Progenitor cell of endocrine pancreas (in vitro differentiated cells): Measurements from ENCODE around the gene ENHO. TPM values are rescaled to one million over a fixed set of nuclear protein-coding genes. Genes with fewer than 3 reads are reported as not detected.

ENCODE experiments used
- DNase-seq: peaks from one replicate; pipeline ENCODE4 v3.0.0; 2021; ENCODE audit warnings: low spot score; ENCODE audit not compliant: unreplicated experiment
- H3K27ac Mint-ChIP-seq: 2 replicates; pipeline ENCODE4 v1.8.0; 2021; ENCODE audit warnings: mild to moderate bottlenecking, moderate library complexity, mixed read lengths
- H3K27me3 Mint-ChIP-seq: 2 replicates; pipeline ENCODE4 v1.8.0; 2021; ENCODE audit warnings: mixed read lengths
- H3K36me3 Mint-ChIP-seq: 2 replicates; pipeline ENCODE4 v1.8.0; 2022; ENCODE audit warnings: mixed read lengths; ENCODE audit not compliant: insufficient read depth
- H3K4me1 Mint-ChIP-seq: 2 replicates; pipeline ENCODE4 v1.8.0; 2021; ENCODE audit warnings: low read depth, mixed read lengths
- H3K4me3 Mint-ChIP-seq: 2 replicates; pipeline ENCODE4 v1.8.0; 2021; ENCODE audit warnings: low read depth, mild to moderate bottlenecking, moderate library complexity, mixed read lengths
- H3K9me3 Mint-ChIP-seq: 2 replicates; pipeline ENCODE4 v1.8.0; 2021; ENCODE audit warnings: low read depth, mixed read lengths
- total RNA-seq: library from RNA; stranded (reverse); gene quantifications from 2 replicates; pipeline ENCODE4 v1.2.1, GENCODE V29; 2021
- TF ChIP-seq, protein P1 (sequence below): fragments of 200-600 bp; sonication (generic); IDR thresholded peaks from one replicate; pipeline ENCODE4 v1.5.0; 2021; ENCODE audit warnings: antibody characterized with exemption, mild to moderate bottlenecking; ENCODE audit not compliant: unreplicated experiment

The ENHO gene
- total RNA-seq, 1 donor from 2014 or later, result 4.0 TPM

DNA sequence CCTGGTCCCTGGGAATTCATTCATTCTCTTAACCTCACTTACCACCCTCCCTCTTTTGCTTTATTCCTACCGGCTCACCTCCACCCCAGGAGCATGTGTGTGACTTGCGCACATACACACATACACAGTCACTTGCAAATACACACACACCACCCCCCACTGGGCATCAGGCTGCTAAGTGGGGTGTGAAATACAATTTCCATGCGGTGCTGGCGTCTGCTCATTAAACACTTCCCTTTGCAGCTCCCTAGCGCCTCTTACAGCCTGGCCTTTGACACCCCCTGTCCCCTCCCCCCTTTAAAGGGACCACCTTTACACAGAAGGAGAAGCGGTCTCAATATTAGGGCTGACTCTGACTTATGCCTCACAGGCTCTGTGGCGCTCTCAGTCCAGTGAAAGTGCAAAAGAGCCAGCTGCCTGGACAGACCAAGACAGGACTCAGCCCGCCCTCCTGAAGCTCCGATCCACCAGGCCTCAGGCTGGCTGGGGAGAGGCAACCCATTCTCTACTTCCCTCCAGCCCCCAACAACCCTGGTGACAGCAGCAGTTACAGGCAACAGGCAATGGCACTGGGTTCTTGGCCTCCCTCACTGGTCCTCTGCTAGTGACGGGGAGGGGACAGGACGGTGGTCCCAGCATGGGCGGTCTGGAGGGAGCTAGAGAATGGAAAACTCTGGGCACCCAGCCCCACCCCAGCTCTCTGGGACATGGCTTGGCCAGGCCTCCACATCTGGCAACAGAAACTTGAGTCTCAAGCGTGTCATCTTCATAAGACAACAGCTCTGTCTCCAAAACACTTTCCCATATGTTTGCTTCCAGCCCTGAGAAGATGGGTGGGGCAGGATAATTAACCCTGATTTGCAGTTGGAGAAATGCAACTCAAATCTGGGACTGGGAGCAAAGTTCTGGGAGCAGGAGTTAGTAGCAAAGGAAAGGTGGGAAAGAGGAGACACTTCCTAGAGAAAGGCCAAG lies 12.0 kb downstream of the ENHO start:
- Mint-ChIP-seq H3K27ac (no peak overlapping the region), H3K4me3 (no peak overlapping the region), H3K36me3 (no peaks in the 10 kb centered on the region), H3K27me3 (peaks cover 34% of the 10 kb centered on the region), H3K9me3 (no peaks in the 10 kb centered on the region), H3K4me1 (peaks cover 22% of the 10 kb centered on the region)
- DNase-seq, result no peak
- TF ChIP-seq, protein P1, sequence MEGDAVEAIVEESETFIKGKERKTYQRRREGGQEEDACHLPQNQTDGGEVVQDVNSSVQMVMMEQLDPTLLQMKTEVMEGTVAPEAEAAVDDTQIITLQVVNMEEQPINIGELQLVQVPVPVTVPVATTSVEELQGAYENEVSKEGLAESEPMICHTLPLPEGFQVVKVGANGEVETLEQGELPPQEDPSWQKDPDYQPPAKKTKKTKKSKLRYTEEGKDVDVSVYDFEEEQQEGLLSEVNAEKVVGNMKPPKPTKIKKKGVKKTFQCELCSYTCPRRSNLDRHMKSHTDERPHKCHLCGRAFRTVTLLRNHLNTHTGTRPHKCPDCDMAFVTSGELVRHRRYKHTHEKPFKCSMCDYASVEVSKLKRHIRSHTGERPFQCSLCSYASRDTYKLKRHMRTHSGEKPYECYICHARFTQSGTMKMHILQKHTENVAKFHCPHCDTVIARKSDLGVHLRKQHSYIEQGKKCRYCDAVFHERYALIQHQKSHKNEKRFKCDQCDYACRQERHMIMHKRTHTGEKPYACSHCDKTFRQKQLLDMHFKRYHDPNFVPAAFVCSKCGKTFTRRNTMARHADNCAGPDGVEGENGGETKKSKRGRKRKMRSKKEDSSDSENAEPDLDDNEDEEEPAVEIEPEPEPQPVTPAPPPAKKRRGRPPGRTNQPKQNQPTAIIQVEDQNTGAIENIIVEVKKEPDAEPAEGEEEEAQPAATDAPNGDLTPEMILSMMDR, result no peak

DNA sequence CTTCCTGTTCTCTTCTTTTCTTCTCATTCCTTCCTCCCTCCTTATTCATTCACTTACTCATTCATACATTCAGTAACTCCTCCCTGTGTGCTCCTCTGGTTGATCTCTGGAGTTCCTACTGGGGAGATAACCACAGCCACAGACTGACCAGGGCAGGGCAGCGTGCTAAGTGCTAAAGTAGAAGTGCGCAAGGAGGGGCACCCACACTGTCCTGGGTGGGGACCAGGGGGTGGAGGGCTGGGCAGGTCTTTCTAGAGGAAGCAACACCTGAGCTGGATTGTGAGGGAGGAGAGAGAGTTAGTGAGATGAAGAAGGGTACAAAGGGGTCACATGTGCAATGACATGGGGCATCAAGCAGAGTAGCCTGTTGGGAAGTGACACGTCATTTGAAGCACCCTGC lies 13.8 kb downstream of the ENHO start:
- no peaks in the 10 kb centered on the region for H3K9me3 Mint-ChIP-seq
- no peak for DNase-seq
- H3K4me3 Mint-ChIP-seq, result no peak overlapping the region
- H3K27me3 Mint-ChIP-seq, result peaks cover 39% of the 10 kb centered on the region
- no peak overlapping the region for H3K27ac Mint-ChIP-seq
- TF ChIP-seq, protein P1, result no peak
- H3K4me1 Mint-ChIP-seq, result peaks cover 22% of the 10 kb centered on the region
- H3K36me3 Mint-ChIP-seq, result no peaks in the 10 kb centered on the region

DNA sequence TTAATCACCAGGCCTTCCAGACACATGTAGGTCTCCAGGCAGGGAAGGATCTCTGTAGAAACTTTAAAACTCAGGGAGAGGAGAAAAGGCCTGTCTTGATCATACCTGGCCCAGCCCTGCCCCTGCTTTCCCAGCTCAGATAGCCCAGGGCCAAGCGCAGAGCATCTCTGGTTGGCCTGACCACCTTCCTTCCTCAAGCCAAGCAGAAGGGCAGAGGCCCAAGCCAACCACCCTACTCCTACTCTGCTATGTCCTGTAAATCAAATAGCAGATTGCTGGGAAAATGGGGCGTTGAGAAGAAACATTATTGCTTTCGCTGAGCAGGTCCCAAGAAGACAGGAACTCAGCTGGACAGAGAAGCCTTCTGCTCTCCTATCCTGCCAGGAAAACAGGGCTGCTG lies 14.3 kb downstream of the ENHO start:
- Mint-ChIP-seq H3K4me3 (no peak overlapping the region), H3K27ac (no peak overlapping the region), H3K27me3 (peaks cover 44% of the 10 kb centered on the region), H3K4me1 (peaks cover 18% of the 10 kb centered on the region), H3K36me3 (no peaks in the 10 kb centered on the region), H3K9me3 (no peaks in the 10 kb centered on the region)
- no peak for DNase-seq
- TF ChIP-seq, protein P1, result no peak

DNA sequence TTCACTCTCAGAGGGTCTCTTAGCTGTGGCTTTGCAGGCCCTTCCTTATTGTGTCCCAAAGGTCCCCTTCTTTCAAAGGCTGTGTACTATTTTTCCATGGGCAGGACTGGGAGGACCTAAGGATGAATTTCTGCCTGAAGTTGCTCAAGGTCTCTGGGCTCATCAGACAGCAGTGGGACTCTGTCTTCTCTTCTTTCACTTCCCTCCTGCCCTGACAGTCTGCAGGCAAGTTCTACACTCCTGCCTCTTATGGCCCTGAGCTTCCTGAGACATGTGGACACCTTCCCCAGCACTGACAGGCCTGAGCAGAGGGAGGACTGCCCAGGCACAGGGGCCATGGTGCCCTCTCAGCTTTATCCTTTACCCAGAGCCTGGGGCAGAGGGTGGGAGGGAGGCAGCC lies 14.8 kb downstream of the ENHO start:
- TF ChIP-seq, protein P1, result no peak
- Mint-ChIP-seq H3K36me3 (no peaks in the 10 kb centered on the region), H3K4me1 (peaks cover 13% of the 10 kb centered on the region), H3K27ac (no peak overlapping the region), H3K27me3 (peaks cover 44% of the 10 kb centered on the region), H3K4me3 (no peak overlapping the region), H3K9me3 (no peaks in the 10 kb centered on the region)
- DNase-seq, result no peak

DNA sequence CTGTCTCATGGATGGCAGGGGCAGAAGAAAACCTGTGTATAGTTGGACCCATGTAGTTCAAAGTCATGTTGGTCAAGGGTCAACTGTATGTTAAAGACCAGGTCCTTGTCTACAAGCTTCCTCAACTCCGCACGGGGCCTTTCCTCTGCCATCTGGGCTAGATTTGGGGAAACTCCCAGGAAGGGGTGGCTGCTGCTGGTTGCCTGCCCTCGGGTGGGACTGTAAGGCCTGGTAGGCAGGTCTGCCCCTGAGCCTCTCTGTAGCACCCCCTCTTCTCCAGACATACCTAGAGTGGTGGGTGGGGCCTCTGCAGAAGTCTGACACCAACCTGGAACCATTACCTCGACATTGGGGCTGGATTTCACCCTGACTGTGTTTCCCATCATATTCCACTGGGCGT lies 15.2 kb downstream of the ENHO start:
- Mint-ChIP-seq H3K4me1 (peaks cover 9% of the 10 kb centered on the region), H3K27me3 (peaks cover 47% of the 10 kb centered on the region), H3K9me3 (no peaks in the 10 kb centered on the region), H3K4me3 (no peak overlapping the region), H3K27ac (no peak overlapping the region), H3K36me3 (no peaks in the 10 kb centered on the region)
- DNase-seq, result no peak
- TF ChIP-seq, protein P1, result no peak
